Central memory CD4-positive, alpha-beta T cell (primary cell): ENCODE results near the gene GRK7.
"Not testable (repeated sequence)": the region's sequence is repeated elsewhere in the genome, so short reads cannot be mapped to it uniquely, and the experiment has no call there.

Experiments used
- DNase-seq: peaks from one replicate; pipeline ENCODE4 v3.0.0; 2022

GRK7 gene

GRCh38 chr3:141764045-141764444, 837 bp downstream of the GRK7 start:
- DNase-seq, result no peak

- no peak for DNase-seq
Measured at GRCh38 chr3:141764465-141764864, 1.3 kb downstream of the GRK7 start.

- no peak for DNase-seq
Measured at GRCh38 chr3:141764986-141765385, 1.8 kb downstream of the GRK7 start.

- no peak for DNase-seq
Measured at GRCh38 chr3:141767066-141767465, 3.9 kb downstream of the GRK7 start.

DNA sequence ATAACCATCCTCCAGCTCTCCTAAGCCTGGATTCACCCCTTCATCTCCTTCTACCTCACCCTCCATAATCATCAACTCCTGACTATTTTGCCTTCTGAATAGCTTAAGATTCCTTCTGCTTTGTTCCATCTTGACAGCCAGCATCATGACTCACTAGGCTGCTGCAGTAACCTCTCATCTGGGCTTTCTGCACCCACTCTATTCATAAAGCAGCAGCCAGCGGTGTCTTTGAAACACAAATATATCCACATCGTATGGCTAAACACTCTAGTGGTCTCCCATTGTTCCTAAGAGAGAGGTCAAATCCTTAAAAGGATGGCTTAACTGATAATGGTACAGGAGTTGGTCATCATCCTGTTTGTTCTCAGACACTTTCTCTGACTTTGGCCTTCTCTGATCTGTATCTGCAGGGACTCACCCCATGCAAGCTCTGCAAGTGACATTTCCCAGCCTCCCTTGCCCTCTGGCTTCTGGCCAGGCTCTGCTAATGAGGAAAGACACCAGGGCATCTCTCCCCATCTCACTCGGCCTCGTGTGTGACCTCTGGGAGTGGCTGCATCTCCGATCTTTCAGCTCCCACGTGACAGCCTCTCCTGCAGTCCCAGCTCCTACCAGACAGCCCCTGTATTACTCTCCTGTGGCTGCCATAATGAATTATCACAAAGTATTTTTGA, 6.2 kb downstream of the GRK7 start:
- DNase-seq, result no peak

- DNase-seq, result no peak
Measured at GRCh38 chr3:141773676-141774075, 10.5 kb downstream of the GRK7 start.

DNA sequence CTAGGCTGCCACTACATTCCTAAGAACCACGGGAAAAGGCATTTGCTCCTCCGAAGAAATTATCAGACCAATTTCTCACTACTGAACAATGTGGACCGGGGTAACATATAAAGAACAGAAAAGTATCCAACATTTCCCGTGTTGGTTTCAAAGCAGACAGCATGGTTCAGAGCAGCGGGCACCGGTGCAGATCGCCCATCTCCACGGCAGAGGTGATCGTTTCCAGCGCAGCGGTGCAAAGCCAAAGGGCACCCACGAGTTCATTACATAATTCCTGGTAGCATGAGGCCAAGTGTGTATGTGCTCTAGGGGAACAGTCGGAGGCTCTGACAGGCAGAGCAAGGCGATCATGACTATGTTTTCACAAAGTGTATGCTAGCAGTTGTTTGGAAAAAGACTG, 13.2 kb downstream of the GRK7 start:
- no peak for DNase-seq

DNA sequence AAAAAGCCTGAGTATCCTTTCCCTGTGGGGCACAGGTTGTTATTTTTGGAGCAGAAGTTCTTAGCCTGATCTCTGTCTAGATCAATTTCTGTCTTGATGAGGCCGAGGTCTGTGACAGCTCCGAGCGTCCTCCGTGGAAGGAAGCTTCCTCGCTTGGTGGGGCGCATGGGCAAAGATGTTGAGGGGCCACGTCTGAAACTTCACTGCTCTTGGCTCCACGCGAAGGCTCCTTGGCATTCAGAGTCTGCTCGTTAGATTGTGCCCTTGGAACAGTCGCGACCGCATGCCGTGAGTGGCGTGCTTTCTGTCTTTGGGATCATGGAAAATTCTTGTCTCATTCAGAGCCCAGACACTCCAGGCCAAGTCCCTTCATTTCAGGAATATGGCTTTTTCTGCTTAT, 13.7 kb downstream of the GRK7 start:
- no peak for DNase-seq

DNA sequence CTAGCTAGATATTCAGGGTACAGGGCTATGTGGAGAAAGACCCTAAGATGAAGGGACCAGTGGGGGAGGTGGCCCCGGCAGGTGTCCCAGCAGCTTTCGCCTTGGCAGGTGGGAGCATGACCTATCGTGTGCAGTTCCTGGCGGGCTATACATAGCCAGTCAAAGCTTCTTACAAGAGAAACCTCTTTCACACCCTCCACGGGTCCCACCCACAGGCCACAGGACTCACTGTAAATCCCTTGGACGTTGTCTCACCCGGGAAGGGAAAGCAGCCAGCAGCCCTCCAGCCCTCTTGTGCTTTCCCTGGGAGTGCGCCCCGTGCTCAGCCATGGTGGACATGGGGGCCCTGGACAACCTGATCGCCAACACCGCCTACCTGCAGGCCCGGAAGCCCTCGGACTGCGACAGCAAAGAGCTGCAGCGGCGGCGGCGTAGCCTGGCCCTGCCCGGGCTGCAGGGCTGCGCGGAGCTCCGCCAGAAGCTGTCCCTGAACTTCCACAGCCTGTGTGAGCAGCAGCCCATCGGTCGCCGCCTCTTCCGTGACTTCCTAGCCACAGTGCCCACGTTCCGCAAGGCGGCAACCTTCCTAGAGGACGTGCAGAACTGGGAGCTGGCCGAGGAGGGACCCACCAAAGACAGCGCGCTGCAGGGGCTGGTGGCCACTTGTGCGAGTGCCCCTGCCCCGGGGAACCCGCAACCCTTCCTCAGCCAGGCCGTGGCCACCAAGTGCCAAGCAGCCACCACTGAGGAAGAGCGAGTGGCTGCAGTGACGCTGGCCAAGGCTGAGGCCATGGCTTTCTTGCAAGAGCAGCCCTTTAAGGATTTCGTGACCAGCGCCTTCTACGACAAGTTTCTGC, 15.0 kb downstream of the GRK7 start:
- DNase-seq, result no peak

DNA sequence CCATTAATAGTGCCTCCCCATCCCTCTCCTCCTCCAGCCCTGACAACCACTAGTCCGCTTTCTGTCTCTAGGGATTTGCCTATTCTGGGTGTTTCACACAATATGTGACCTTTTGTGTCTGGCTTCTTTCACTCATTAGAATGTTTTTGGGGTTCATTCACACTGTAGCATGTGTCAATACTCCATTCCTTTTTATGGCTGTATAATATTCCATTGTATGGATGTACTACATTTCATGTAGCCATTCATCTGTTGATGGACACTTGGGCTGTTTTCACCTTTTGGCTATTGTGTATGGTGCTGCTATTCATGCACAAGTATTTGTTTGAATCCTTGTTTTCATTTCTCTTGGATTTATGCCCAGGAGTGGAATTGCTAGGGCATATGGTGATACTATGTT, 16.5 kb downstream of the GRK7 start:
- no peak for DNase-seq

- no peak for DNase-seq
Measured at GRCh38 chr3:141782386-141782932, 19.3 kb downstream of the GRK7 start.

GRCh38 chr3:141783632-141784031, 20.4 kb downstream of the GRK7 start:
- DNase-seq, result no peak

DNA sequence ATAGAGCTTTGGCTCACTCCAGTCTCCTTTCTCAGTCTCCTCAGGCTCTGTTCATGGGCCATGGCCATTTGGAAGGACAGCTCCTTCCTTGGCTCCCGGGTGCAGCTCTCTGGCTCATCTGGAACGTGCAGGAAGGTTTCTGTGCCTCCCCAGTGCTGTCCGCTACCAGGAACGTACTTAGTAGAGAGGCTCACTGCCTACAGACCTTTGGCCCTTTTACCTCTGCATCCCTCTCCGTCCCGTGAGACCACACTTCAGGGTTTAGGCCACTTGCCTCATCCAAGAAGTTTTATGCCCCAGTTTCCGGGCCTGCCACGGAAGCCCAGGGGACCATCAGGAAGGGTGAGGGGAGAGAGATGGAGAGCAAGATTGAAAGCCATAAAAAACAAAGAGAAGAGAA, 20.9 kb downstream of the GRK7 start:
- DNase-seq, result no peak

- no peak for DNase-seq
Measured at GRCh38 chr3:141784531-141784930, 21.3 kb downstream of the GRK7 start.

GRCh38 chr3:141788149-141788548, 24.9 kb downstream of the GRK7 start:
- no peak for DNase-seq

GRCh38 chr3:141788750-141789149, 25.5 kb downstream of the GRK7 start:
- not testable (repeated sequence) for DNase-seq

GRCh38 chr3:141789281-141789680, 26.1 kb downstream of the GRK7 start:
- no peak for DNase-seq

DNA sequence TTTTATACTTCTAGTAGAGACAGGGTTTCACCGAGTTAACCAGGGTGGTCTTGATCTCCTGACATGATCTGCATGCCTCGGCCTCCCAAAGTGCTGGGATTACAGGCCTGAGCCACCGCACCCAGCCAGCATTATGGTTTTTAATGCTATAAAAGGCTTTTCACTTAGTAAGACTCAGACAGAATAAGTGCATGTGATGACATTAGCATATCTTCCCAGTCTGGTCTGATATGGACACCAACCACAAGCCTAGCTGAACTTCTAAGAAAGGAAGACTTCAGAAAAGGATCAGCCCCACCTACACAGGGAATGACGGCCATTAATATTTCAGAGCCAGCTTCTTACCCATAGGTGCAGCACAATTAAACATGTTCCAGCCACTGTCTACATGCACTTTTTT, 27.0 kb downstream of the GRK7 start:
- no peak for DNase-seq

- no peak for DNase-seq
Measured at GRCh38 chr3:141792495-141792894, 29.3 kb downstream of the GRK7 start.

DNA sequence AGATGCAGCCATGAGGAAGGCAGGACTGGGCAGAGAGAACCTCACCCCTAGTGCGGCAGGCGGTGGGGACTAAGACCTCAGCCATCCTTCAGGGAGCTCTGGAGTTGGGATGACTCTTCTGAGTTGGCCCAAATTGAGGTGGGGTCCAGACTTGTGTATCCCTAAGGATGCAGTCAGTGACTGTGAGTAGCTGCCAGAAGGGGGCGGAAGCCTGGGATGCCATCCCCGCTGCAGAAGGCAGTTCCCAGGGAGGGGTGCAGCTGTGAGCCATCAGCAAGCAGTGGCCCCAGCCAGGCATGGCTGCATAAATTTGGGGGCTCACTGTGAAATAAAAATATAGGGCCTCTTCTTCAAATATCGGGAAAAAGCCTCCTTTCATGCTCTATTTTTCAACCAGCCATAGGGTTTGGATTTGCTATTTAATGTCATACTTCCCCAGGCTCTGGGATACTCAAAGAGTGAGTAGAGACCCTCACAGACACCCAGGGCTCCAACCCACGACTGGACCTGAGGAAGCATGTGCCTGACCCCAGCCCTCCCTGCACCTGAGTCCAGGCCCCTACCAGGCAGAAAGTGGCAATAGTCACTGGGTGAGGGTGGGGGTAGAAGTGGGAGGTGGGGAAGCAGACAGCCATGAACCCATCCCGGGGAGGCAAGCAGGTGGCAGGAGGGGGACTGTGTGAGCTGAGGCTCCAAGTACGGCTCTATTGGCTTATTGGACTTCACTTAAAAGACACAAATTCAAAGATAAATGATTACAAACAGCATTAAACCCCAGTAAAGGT, 30.5 kb downstream of the GRK7 start:
- DNase-seq, result no peak

DNA sequence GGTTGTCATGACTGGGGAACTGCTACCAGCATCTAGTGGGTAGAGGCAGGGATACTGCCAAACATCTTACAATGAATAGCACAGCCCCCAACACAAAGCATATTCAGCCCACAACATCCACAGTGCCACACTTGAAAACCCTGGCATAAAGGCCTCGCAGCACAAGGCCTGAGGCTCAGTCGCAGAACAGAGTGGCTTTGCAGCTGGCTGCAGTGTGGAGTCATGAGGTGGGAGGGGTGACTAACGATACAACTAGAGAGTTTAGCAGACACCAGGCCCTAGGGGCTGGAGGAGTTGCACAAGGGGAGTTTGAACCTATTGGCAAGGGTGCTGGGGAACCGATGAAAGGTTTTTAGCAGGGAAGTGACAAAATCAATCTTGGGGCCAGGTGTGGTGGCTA, 32.1 kb downstream of the GRK7 start:
- DNase-seq, result no peak

GRCh38 chr3:141795741-141796080, 32.5 kb downstream of the GRK7 start:
- DNase-seq, result no peak
